ENCODE data around the gene TRPM3.

DNA sequence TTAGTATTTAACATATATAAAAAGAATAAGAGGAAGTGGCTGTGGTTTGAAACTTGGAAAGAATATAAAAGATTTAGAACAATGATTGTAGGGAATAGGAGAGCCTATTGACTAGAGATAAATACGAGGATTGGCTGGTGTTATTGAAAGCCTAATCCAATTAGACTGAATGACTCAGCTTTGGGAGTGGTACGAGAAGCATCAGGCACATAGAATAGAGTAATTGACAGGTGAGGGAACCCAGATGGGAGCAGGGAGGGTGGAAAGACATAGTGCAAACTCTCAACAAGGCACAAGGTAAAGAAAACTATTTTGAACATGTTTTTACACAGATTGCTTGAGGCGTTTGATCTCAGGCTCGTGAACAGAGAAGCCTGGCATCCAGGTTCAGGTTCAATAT lies 368.1 kb downstream of the TRPM3 start:
- TF ChIP-seq, protein P1, sequence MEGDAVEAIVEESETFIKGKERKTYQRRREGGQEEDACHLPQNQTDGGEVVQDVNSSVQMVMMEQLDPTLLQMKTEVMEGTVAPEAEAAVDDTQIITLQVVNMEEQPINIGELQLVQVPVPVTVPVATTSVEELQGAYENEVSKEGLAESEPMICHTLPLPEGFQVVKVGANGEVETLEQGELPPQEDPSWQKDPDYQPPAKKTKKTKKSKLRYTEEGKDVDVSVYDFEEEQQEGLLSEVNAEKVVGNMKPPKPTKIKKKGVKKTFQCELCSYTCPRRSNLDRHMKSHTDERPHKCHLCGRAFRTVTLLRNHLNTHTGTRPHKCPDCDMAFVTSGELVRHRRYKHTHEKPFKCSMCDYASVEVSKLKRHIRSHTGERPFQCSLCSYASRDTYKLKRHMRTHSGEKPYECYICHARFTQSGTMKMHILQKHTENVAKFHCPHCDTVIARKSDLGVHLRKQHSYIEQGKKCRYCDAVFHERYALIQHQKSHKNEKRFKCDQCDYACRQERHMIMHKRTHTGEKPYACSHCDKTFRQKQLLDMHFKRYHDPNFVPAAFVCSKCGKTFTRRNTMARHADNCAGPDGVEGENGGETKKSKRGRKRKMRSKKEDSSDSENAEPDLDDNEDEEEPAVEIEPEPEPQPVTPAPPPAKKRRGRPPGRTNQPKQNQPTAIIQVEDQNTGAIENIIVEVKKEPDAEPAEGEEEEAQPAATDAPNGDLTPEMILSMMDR (IDR thresholded peaks at IDR 0.05) = no peak
- no peak for TF ChIP-seq EZH2 (IDR thresholded peaks at IDR 0.05; ENCODE audit: borderline replicate concordance, insufficient read depth, low read depth, low read length, poor library complexity, severe bottlenecking)
